Hepatocyte (in vitro differentiated cells): Measurements from ENCODE around the gene SLC25A44.

Experiments used
- CTCF ChIP-seq: fragments of 200-600 bp; sonication (generic); IDR thresholded peaks from 2 replicates; pipeline ENCODE4 v1.5.1; 2016; ENCODE audit warnings: antibody characterized with exemption, mild to moderate bottlenecking; ENCODE audit not compliant: poor library complexity
- EZH2 ChIP-seq: fragments of 200-600 bp; sonication (generic); IDR thresholded peaks from 2 replicates; pipeline ENCODE4 v1.6.1; 2016; ENCODE audit warnings: antibody characterized with exemption, mild to moderate bottlenecking, borderline replicate concordance
- EZH2phosphoT487 ChIP-seq: fragments of 200-600 bp; sonication (generic); IDR thresholded peaks from one replicate; pipeline ENCODE4 v1.6.1; 2018; ENCODE audit warnings: antibody characterized with exemption, mild to moderate bottlenecking, low read depth, moderate library complexity; ENCODE audit not compliant: unreplicated experiment, severe bottlenecking

GRCh38 chr1:156212130-156212529, 18.2 kb downstream of the SLC25A44 start:
- TF ChIP-seq CTCF = no peak
- no peak for TF ChIP-seq EZH2
- no peak for TF ChIP-seq EZH2phosphoT487
